BJ (cell line): ENCODE results near the gene PRKCZ. TPM values are rescaled to one million over a fixed set of nuclear protein-coding genes. Genes with fewer than 3 reads are reported as not detected.

Source experiments
- CTCF ChIA-PET: fragments of 350-600 bp; formaldehyde crosslinking; extraction: SDS; loops from one replicate; lab custom pipeline; 2021; ENCODE audit warnings: antibody characterized with exemption, inconsistent platforms; lab: Yijun Ruan, JAX
- POLR2A ChIA-PET: fragments of 300-600 bp; sonication (Branson Sonifier 250); formaldehyde crosslinking; extraction: SDS; loops from one replicate; lab custom pipeline; 2021; ENCODE audit warnings: antibody characterized with exemption; lab: Charles Lee
- DNase-seq: peaks from one replicate; pipeline ENCODE4 v3.0.0-alpha.2; 2011; ENCODE audit warnings: low read depth
- H3K27me3 ChIP-seq: 2 replicates; pipeline ENCODE4 v1.6.0; 2011; ENCODE audit warnings: low read length; ENCODE audit not compliant: control insufficient read depth, insufficient read depth
- H3K36me3 ChIP-seq: 2 replicates; pipeline ENCODE4 v1.5.1; 2011; ENCODE audit warnings: low read length; ENCODE audit not compliant: control insufficient read depth, insufficient read depth
- H3K4me3 ChIP-seq: 2 replicates; pipeline ENCODE4 v1.5.1; 2011; ENCODE audit warnings: low read depth, mild to moderate bottlenecking, control low read depth, low read length
- CTCF ChIP-seq: IDR thresholded peaks from 2 replicates; pipeline ENCODE4 v1.5.1; 2011; ENCODE audit warnings: low read depth, mild to moderate bottlenecking, control low read depth, inconsistent platforms, low read length, moderate library complexity; ENCODE audit not compliant: insufficient read depth
- polyA plus RNA-seq: library from polyadenylated mRNA; depleted of rRNA; stranded (reverse); fragments of >200 nt; gene quantifications from 2 replicates; pipeline ENCODE4 v1.2.3, GENCODE V29; 2011

Gene PRKCZ
- polyA plus RNA-seq, 1 experiment: 2.3 TPM

- ChIA-PET POLR2A (no interaction called here), CTCF (no interaction called here)
- Histone ChIP-seq H3K36me3 (no peaks in the 10 kb centered on the region), H3K4me3 (no peak overlapping the region), H3K27me3 (peaks cover 14% of the 10 kb centered on the region)
- TF ChIP-seq CTCF: no peak
- DNase-seq: no peak
Measured at GRCh38 chr1:2004856-2005255, 45.4 kb upstream of the PRKCZ start.

GRCh38 chr1:2009101-2010053, 40.8 kb upstream of the PRKCZ start:
- no peak for TF ChIP-seq CTCF
- POLR2A ChIA-PET: no interaction called here
- Histone ChIP-seq H3K27me3 (peaks cover 12% of the 10 kb centered on the region), H3K36me3 (no peaks in the 10 kb centered on the region), H3K4me3 (no peak overlapping the region)
- CTCF ChIA-PET: no interaction called here
- no peak for DNase-seq

GRCh38 chr1:2014181-2014580, 36.0 kb upstream of the PRKCZ start:
- DNase-seq: no peak

GRCh38 chr1:2014741-2015735, 35.2 kb upstream of the PRKCZ start:
- Histone ChIP-seq H3K36me3 (no peaks in the 10 kb centered on the region), H3K4me3 (no peak overlapping the region), H3K27me3 (peaks cover 25% of the 10 kb centered on the region)
- DNase-seq: no peak
- ChIA-PET CTCF (interaction anchor here (1.4 kb wide), 1 partner anchor 30 kb away, joined by 3 read pairs; no protein-coding TSS in a partner anchor), POLR2A (no interaction called here)
- TF ChIP-seq CTCF: no peak

More at GRCh38 chr1:2014181-2014580, 36.0 kb upstream of the PRKCZ start:
- ChIA-PET POLR2A (no interaction called here), CTCF (no interaction called here)
- no peak overlapping the region for H3K4me3 ChIP-seq
- peaks cover 23% of the 10 kb centered on the region for H3K27me3 ChIP-seq
- no peak for TF ChIP-seq CTCF
- no peaks in the 10 kb centered on the region for H3K36me3 ChIP-seq
